Stimulated activated CD4-positive, alpha-beta T cell treated with anti-CD3 and anti-CD28 coated beads, Interleukin-15, amount 100 ng/mL, for 24 hours (primary cell): Measurements from ENCODE around the gene SYNPO2.
"Not testable (repeated sequence)": the region's sequence is repeated elsewhere in the genome, so short reads cannot be mapped to it uniquely, and the experiment has no call there.

Experiments
- DNase-seq: peaks from one replicate; pipeline ENCODE4 v3.0.0-alpha.2; 2020

Gene SYNPO2

DNA sequence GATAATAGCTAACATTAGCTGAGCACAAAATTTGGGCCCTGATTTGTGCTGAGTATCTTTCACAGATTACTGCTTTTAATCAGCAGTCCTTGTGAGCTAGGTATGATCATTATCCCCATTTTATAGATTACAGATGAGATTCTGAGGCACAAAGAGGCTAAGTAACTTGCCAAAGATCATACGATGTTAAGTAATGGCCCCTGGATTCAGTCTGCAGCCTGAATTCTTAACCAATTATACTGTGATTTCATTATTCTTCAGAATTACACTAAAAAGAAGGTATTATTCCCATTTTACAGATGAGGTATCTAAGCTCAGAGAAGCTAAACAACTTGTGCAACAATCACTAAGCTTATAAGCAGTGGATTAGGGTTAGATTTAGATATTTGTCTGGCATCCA, 149.1 kb downstream of the SYNPO2 start:
- DNase-seq = no peak

GRCh38 chr4:119038116-119038841, 149.6 kb downstream of the SYNPO2 start:
- DNase-seq = no peak

- DNase-seq = no peak
Measured at GRCh38 chr4:119039160-119039559, 150.5 kb downstream of the SYNPO2 start.

GRCh38 chr4:119039779-119040178, 151.1 kb downstream of the SYNPO2 start:
- DNase-seq = no peak

- no peak for DNase-seq
Measured at GRCh38 chr4:119040261-119040660, 151.6 kb downstream of the SYNPO2 start.

- no peak for DNase-seq
Measured at GRCh38 chr4:119040694-119041185, 152.1 kb downstream of the SYNPO2 start.

DNA sequence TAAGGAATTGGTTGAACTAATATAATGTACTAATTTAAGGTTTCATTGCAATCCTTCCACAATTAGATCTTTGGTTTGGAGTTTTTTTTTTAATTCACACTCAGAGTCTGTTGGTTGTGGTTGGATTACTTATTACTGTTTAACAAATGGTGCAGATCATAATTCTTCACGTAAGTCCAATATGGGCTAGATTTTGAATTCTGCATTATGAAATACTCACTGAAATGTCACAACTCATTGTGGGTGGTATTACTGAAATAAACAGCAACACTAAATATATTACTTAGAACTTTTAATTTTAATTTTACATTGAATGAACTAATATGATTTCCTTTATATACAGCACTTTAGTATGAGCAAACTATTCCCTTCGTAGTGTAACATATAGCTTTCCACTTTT, 152.7 kb downstream of the SYNPO2 start:
- no peak for DNase-seq

GRCh38 chr4:119041951-119042560, 153.4 kb downstream of the SYNPO2 start:
- peak; percentile 49 for DNase-seq

DNA sequence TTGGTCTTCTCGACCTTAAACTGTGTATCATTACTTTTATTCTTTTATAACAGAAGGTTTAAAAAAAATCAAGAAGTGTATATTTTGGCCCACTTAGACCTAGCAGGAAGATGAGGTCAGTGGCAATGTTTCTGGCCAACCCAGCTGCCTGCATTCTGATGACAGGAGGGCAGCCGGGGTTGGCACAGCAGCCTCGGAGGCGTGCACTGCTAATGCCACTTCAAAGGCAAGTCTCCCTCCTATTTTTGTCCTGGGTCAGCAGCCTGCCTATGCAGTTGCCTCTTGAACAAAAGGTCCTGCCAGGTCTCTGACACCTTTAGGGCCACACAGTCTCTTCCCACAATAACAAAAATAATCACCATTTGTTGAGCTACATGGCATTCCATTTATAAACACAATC, 157.6 kb downstream of the SYNPO2 start:
- no peak for DNase-seq

- DNase-seq = not testable (repeated sequence)
Measured at GRCh38 chr4:119047059-119047458, 158.4 kb downstream of the SYNPO2 start.

GRCh38 chr4:119048446-119048845, 159.8 kb downstream of the SYNPO2 start:
- DNase-seq = no peak

GRCh38 chr4:119049342-119049741, 160.7 kb downstream of the SYNPO2 start:
- no peak for DNase-seq

DNA sequence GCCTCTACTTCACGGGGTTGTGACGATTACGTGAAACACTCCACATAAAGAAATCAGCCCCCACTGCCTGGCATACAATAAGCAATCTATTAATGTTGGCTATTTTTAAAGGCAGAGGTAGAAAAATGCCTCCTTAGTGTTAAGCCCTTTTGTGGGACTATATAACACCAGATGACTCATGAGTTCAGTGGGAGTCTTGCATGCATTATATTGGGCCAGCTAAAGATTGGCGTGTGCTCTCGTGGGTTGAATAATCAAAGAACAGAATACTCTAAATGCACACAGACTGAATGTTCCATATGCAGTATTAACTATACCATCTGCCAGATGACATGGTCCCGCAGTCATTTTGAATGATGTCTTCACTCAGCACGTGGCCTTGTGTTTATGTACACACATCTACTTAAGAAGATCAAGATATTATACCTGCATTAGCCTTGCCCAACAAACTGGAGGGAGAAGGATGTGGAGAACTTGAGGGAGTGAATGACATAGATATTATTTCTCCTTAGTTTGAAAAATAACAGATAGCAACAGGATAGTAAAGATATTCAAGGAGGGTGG, 162.0 kb downstream of the SYNPO2 start:
- DNase-seq = no peak

DNA sequence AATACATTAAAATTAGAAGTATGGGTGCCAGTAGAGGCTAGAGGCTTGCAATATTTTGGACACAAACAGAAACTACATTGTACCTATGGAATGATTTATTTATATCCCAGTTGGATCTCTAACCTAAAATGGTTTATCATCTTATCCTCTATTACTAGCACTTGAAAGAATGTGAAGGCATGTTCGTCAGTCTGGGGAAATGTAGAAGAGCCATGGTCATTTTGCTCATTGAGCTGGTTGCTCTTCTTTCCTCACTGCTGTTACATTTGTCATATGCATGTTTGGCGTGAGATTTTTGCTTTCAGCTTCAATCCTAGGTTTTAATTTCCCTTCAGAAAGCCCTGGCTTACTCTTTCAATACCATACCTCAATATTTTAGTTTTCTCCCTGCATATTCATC, 164.6 kb downstream of the SYNPO2 start:
- DNase-seq = no peak

- no peak for DNase-seq
Measured at GRCh38 chr4:119053997-119054396, 165.3 kb downstream of the SYNPO2 start.

DNA sequence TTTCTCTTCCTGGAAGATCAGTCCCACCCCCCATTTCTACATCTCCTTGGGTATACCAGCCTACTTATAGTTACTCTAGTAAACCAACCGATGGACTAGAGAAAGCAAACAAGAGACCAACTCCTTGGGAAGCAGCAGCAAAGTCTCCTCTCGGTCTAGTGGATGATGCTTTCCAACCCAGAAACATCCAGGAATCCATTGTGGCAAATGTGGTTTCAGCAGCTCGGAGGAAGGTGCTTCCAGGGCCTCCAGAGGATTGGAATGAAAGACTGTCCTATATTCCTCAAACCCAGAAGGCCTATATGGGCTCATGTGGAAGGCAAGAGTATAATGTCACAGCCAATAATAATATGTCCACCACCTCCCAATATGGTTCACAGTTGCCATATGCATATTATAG, 168.8 kb downstream of the SYNPO2 start:
- no peak for DNase-seq

- DNase-seq = no peak
Measured at GRCh38 chr4:119059221-119059620, 170.6 kb downstream of the SYNPO2 start.

- DNase-seq = not testable (repeated sequence)
Measured at GRCh38 chr4:119067125-119067524, 178.5 kb downstream of the SYNPO2 start.

GRCh38 chr4:119067670-119068360, 179.2 kb downstream of the SYNPO2 start:
- not testable (repeated sequence) for DNase-seq

DNA sequence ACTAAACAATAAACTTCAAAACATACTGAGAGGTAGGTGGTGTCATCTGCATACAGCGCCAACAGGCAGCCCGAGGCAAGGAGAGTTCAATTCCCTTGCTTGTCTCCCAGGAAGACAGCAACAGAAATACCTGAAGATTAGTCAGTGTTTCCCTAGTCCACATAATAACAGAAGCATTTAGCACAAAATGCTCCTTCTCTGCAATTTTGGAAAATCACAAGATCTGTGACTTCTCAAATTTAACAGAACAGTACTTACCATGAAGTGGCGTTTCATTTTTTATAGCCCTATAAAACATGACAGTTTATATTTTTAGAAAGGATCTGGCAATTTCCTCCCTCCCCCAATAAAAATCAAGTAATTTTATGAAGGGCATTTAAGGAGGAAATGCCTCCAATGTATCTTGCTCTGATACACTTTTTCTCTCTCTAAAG, 179.9 kb downstream of the SYNPO2 start:
- DNase-seq = no peak

GRCh38 chr4:119070301-119070700, 181.6 kb downstream of the SYNPO2 start:
- no peak for DNase-seq

DNA sequence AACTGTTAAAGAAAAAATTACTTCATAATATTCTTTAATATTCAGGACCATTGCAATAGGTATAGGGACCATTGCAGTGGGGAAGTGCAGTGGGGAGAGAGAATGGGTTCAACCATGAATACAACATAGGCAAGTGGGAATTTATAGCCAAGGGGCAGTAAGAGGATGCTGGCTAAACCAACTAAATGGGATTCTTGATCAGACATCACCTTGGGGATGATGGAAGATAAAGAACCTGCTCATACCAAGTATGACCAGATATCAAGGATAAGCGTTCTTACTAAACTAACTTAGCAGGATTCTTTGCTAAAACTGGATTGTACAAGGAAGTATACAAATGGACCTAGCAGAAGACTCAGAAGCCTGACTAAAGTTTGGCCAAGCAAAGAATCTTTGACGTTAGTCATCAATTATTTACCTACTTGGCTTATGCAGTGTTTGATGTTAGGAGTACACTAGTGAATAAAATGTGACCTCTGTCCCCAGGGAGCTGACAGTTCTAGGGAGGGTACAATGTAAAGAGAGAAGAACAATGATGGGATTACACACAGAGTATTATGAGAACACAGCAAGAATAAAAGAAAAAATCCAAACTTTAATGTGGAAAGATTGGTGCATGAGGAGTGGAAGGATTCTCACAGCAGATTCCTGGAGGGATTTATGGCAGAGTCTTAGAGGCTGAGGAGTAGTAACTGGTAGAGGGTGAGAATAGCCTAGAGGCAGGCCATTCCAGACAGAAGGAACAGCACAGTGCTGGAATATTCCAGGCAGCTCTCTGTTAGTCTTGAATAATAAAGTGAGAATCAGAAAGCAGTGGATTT, 192.3 kb downstream of the SYNPO2 start:
- no peak for DNase-seq

DNA sequence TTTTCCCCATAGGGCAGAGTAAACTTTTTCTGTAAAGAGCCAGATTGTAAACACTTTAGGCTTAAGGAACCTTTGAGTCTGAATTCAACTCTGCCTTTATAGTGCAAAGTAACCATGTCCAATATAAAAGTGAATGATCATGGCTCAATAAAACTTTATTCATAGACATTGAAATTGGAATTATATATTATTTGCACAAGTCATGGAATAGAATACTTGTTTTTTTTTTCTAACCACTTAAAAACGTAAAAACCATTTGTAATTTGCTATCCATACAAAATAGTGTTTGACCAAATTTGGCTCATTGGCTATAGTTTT, 192.8 kb downstream of the SYNPO2 start:
- DNase-seq = no peak
